Fibroblast of upper back skin (primary cell): ENCODE measurements around the gene IFNA1.
A peak's percentile ranks its signal among the peaks of the same experiment; 100 is the strongest.
"Not testable (repeated sequence)": the region's sequence is repeated elsewhere in the genome, so short reads cannot be mapped to it uniquely, and the experiment has no call there.

Experiments
- DNase-seq: peaks from one replicate; pipeline ENCODE4 v3.0.0-alpha.2; 2013

IFNA1 gene

DNA sequence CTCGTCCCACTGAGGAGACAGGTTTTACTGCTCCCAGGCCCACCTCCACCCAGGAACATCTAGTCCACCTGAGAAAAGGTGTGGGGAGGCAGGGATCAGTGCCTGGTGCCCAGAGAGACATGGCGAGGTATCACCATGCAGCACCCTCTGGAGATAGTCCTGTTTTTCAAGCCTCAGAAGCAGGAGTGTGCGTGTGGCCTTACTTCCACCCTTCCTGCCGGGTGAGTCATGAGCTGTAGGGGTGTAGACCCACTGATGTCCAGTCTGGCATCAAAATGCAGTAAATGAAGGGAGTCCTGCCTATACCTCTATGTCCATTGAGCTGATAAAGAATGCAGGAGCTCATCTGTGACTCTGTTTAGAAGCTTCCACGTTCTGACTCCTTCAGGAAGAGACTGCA is 9.1 kb downstream of the IFNA1 start:
- not testable (repeated sequence) for DNase-seq

DNA sequence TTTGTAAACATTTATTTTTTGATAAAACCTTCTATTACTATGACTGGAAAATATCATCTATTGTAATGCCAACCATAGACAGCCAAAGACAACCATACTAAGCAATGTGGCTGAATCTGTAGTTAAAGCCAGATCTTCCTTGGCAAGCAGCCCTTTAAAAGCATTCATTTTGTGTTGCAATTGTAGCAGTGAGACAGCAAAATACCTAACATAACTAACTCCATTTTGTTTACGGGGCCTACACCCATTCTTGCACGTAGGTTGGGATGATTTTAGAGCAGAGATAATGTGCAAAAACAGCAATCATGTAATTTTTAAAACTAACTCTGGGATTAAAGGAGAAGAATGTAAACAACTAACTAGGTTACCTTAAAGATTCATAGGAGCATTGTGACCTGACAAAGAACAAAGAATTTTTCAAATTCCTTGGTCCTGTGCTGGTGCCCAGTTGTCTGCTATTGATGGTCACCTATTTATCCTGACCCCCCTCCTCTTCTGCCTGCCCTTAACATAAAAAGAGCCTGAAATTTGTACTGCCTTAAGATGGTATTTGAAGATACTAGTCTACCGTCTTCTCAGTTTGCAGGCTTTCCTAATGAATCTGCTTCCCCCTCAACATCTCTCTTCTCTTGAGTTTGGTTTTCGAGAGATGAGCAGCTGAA is 10.6 kb downstream of the IFNA1 start:
- peak; percentile 55 for DNase-seq

DNA sequence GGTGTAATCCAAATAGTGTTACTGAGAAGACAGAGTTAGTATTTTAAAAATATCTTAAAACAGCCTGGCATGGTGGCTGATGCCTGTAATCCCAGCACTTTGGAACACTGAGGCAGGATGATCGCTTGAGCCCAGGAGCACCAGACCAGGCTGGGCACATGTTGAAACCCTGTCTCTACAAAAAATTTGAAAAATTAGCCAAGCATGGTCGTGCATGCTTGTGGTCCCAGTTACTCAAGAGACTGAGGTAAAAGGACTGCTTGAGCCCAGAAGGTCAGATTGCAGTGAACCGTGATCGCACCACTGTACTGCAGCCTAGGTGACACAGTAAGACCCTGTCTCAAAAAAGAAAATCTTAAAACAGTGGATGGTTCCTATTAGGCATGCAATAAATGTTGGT is 12.4 kb downstream of the IFNA1 start:
- no peak for DNase-seq

DNA sequence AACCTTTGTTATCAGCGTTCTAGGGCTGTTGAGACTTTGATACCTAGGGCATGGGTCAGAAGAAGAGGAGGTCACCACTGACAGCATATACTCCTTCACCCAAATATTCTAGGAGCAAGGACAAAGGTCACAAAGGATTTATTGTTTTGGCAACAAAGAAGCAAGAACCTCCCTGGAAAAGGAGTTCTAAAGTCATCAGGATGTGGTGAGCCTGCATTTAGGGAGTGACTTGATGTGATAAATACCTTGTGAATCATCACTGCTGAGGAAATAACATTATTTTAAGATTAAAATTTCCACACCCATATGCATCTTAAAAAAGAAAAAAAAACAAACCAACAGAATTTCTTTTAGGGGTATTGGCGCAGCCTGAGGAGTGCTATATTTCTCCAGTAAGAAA is 13.9 kb downstream of the IFNA1 start:
- peak; percentile 18 for DNase-seq

DNA sequence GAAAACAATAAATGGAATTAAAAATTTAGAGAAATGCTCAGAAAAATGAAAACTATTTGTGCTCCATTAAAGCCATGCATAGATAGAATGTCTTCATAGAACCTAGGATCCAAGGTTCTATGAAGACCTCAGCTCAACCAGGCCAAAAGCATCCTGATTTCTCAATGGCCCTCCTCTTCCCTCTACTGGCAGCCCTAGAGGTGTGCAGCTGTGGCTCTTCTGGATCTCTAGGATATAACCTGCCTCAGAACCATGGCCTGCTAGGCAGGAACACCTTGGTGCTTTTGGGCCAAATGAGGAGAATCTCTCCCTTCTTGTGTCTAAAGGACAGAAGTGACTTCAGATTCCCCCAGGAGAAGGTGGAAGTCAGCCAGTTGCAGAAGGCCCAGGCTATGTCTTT is 15.1 kb downstream of the IFNA1 start:
- DNase-seq, result no peak

DNA sequence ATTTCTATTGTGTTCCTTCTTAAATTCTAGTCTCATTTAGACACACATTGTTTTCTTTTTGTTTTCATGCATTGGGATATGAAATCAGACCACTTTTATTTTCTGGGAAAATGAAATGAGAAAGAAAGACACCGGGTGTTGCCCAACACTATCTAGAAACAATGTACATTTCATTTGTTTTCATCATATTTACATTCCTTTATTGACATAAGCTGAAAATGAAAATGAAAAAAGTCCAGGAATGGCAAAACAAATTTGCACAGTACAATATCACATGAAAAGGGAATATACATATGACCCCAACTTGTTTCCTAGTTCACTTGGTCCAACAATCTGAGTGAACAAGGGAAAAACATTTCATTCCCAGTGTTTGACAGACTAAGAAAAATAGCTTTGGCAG is 21.1 kb downstream of the IFNA1 start:
- no peak for DNase-seq

DNA sequence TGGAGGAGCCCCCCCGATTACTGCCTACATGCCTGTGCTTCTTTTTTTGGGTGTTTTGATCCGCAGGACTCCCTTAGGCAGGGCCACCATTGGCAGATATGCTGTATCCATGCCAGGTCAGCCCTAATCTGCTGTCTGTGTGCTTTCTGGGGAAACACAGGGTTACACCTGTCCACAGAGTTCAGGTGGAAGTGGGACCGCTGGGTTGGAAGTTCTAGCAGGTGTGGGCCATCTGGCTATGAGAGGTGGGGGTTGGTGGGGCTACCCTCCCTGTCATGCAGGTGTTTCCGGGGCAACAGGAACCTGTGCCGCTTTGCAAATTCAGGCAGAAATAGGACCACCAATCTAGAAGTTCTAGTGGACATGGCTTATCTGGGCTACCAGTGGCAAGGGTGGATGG is 24.9 kb downstream of the IFNA1 start:
- no peak for DNase-seq

DNA sequence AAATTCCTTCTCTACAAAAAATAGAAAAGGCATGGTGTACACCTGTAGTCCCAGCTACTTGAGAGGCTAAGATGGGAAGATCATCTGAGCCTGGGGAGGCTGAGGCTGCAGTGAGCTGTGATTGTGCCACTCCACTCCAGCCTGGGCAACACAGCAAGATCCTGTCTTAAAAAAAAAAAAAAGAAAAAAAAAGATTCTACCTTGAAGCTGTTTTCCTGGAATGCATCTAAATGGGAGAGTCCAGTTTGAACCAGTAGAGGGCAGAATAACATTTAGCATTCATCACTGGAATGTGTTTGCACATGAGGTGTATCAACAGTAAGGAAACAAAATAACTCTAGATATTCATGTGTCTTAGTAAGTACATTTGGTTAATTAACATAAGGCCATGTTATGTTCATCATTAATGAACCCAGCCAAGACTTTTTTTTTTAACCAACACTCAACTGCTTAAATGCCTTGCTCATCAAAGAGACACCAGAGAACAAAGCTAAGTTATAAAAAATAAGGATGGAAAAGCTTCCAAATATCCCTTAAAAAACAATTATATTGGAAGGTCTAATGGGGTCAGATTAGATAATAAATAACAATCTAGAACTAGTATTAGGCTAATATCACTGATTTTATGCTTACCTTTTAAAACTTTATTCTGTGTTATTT is 25.8 kb downstream of the IFNA1 start:
- peak; percentile 69 for DNase-seq

DNA sequence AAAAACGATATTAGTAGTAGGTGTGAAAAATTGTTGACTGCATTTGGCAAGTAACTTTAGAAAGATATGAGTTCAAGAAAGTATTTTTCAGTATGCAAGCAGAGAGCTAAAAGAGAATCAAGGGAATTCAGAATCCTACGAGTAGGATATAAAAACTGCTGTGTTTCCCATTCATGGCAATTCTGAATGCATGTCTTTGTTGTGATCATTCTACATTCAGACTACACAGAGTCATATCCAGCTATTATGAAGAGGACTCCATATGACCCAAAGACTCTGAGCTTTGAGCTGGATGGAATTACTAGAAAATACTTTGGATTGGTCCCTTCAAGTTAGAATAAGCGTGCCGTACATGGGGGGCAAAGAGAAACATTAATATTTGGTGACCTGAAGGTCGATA is 29.9 kb downstream of the IFNA1 start:
- DNase-seq, result no peak

DNA sequence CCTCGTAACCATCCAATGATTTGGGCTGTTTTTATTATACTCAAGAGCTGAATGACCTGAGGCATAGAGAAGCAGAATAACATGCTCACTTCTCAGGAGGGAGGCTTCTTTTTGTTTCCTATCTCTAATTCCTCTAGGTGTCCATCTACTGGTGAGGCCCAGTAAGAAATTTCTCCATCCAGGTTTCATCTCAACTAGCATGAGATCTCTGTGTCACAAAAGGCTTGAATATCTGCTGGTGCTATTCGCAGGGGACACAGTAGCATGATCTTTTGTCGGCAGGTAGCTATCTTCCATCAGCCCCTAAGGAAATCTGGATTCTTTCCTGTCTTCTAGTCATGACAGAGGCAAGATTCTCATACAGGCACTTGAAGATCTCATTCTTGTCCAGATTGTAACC is 33.0 kb downstream of the IFNA1 start:
- no peak for DNase-seq

DNA sequence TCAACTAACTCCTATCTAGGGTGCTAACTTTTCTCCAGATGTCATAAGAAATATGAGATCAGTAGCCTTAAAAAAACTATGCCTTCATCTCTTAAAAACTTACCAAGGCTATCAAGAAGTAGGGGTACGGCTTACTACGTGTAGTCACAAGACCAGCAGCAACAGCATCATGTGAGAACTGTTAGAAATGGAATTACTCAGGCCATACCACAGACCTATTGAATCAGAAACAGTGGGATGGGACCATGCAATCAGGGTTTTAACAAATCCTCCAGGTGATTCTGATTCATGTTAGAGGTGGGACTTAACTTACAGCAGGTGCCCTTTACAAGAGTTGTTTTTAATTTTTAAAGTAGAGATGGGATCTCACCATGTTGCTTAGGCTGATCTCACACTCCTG is 37.2 kb downstream of the IFNA1 start:
- DNase-seq, result no peak

DNA sequence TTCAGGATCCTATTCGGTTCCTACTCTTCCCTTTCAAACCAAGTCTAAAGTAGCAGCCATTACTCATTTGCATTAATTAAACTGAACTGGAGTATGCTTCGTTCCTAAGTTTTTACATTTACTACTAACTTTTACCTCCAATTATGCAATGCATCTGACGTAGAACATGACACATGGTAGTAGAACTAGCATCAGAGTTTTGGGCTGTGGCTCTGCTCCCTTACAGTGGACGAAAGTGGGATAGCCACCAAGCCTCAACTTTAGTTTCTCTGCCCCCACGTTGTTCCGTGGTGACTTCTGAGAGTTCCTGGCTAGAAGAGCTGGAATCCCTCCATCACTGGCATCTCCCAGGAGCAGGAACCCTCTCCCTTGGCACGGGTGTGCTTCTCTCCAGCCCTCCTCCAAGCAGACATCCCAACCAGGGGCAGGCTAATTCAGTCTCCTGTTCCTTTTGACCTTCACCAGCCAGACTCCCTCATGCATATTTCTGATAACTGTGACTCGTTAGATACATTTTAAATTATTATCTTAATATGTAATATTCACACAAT is 39.0 kb downstream of the IFNA1 start:
- no peak for DNase-seq

DNA sequence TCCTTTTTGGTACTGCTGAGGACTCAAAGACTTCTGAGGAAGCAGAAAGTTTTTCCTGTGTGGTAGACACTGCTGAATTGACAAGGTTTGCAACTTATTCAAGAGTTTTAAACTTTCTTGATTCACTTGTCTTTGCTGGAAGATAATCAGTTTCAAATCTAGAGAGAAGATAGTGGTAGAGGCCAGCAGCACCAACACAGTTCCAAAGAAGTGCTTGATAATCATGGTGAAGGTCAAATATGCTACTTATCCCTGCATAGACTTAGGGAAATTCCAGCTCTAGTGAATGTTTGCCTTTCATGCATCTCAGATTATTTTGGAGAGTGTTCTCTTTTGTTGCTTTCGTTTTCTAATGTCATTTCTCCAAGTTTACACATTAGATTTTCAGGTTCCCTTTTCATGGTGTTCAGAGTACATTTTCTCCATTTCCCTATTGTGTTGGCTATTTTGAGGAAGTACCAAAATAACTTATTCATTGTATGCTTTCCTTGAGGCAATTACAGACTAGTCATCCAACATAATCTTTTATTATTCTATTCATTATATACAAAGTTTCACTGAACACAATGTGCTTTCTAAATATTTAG is 41.3 kb downstream of the IFNA1 start:
- no peak for DNase-seq

DNA sequence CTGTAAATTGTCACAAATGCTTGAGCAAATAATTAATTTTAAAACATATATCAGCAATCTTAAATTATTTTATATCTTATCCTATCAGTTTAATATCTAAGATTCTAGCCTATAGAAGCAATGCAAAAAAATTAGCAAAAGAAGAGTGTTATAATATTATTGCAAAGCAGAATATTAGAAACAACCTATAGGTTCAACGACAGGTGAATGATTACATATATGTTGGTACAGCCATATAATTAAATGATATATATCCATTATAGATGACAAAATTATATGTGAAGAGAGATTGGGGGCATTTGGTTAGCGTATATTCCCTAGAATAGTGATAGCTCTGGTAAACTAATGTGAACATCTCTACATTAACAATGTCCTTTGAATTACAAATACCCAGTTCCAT is 42.0 kb downstream of the IFNA1 start, which contains the start of gene IFNE:
IFNE (minus strand) TSS at position 101 of the 400 bp plus-strand sequence. CDS start 619 bp downstream, outside the sequence.
- no peak for DNase-seq
